Neural cell (in vitro differentiated cells): ENCODE measurements around the gene CLCN4. TPM values are rescaled to one million over a fixed set of nuclear protein-coding genes. Genes with fewer than 3 reads are reported as not detected.

Source experiments
- H2AFZ ChIP-seq: fragments of 200-600, 300-800 bp; sonication (generic), shearing (Covaris generic); 2 replicates; pipeline ENCODE4 v1.6.0; 2014; ENCODE audit warnings: low read depth, mild to moderate bottlenecking, antibody characterized with exemption, low read length, moderate library complexity
- H3F3A ChIP-seq: fragments of 200-600 bp; shearing (Covaris generic); 2 replicates; pipeline ENCODE4 v1.6.1; 2016; ENCODE audit warnings: mild to moderate bottlenecking, moderate library complexity, mixed read lengths, antibody characterized with exemption, low read length; ENCODE audit not compliant: insufficient read depth, poor library complexity, severe bottlenecking
- H3K27ac ChIP-seq: fragments of 200-600, 300-800 bp; sonication (generic), shearing (Covaris generic); 2 replicates; pipeline ENCODE4 v1.5.1; 2014; ENCODE audit warnings: mild to moderate bottlenecking, low read length, moderate library complexity
- H3K27me3 ChIP-seq: fragments of 300-800, 200-600 bp; sonication (generic), shearing (Covaris generic); 2 replicates; pipeline ENCODE4 v1.6.0; 2014; ENCODE audit warnings: mild to moderate bottlenecking, low read depth, low read length, moderate library complexity; ENCODE audit not compliant: insufficient read depth
- H3K36me3 ChIP-seq: fragments of 300-800, 200-600 bp; sonication (generic), shearing (Covaris generic); 2 replicates; pipeline ENCODE4 v1.5.1; 2014; ENCODE audit warnings: mild to moderate bottlenecking, antibody characterized with exemption, low read length, moderate library complexity; ENCODE audit not compliant: insufficient read depth
- H3K4me2 ChIP-seq: fragments of 300-800, 200-600 bp; sonication (generic), shearing (Covaris generic); 2 replicates; pipeline ENCODE4 v1.6.0; 2014; ENCODE audit warnings: mild to moderate bottlenecking, low read length
- H3K4me3 ChIP-seq: fragments of 300-800, 200-600 bp; sonication (generic), shearing (Covaris generic); 2 replicates; pipeline ENCODE4 v1.5.1; 2014; ENCODE audit warnings: mild to moderate bottlenecking, low read length, moderate library complexity
- H3K79me2 ChIP-seq: fragments of 200-600 bp; shearing (Covaris generic); replicated peaks from 2 replicates; pipeline ENCODE4 v1.6.0; 2014; ENCODE audit warnings: mild to moderate bottlenecking, low read length, moderate library complexity; ENCODE audit not compliant: insufficient read depth
- H3K9ac ChIP-seq: fragments of 300-800, 200-600 bp; sonication (generic), shearing (Covaris generic); 2 replicates; pipeline ENCODE4 v1.6.1; 2016; ENCODE audit warnings: mild to moderate bottlenecking, low read length, mixed read lengths
- H3K9me2 ChIP-seq: fragments of 200-600 bp; shearing (Covaris generic); 2 replicates; pipeline ENCODE4 v1.6.1; 2016; ENCODE audit warnings: mild to moderate bottlenecking, low read length, mixed read lengths; ENCODE audit not compliant: insufficient read depth
- H3K9me3 ChIP-seq: fragments of 200-600, 300-800 bp; sonication (generic), shearing (Covaris generic); 2 replicates; pipeline ENCODE4 v1.6.1; 2016; ENCODE audit warnings: mild to moderate bottlenecking, mixed run types, low read length, moderate library complexity, mixed read lengths
- H4K20me1 ChIP-seq: fragments of 200-600 bp; shearing (Covaris generic); 2 replicates; pipeline ENCODE4 v1.6.1; 2016; ENCODE audit warnings: mild to moderate bottlenecking, mixed run types; ENCODE audit not compliant: insufficient read depth
- CTCF ChIP-seq: fragments of 450-650 bp; IDR thresholded peaks from 2 replicates; pipeline ENCODE4 v1.5.1; 2014; ENCODE audit warnings: antibody characterized with exemption, mild to moderate bottlenecking, moderate library complexity; ENCODE audit not compliant: poor library complexity, severe bottlenecking
- EP300 ChIP-seq: fragments of 450-650 bp; conservative IDR thresholded peaks from 2 replicates; pipeline ENCODE4 v1.6.1; 2014; ENCODE audit warnings: antibody characterized with exemption, mild to moderate bottlenecking, moderate library complexity; ENCODE audit not compliant: poor library complexity, severe bottlenecking
- EZH2 ChIP-seq: fragments of 200-600, 300-800 bp; shearing (Covaris generic), sonication (generic); IDR thresholded peaks from 2 replicates; pipeline ENCODE4 v1.6.1; 2014; ENCODE audit warnings: antibody characterized with exemption, low read length, borderline replicate concordance, mild to moderate bottlenecking; ENCODE audit not compliant: insufficient read depth, poor library complexity, severe bottlenecking
- MXI1 ChIP-seq: fragments of 450-650 bp; conservative IDR thresholded peaks from 2 replicates; pipeline ENCODE4 v1.6.1; 2014; ENCODE audit warnings: antibody characterized with exemption, mild to moderate bottlenecking; ENCODE audit not compliant: poor library complexity, severe bottlenecking
- POLR2AphosphoS5 ChIP-seq: IDR thresholded peaks from 2 replicates; pipeline ENCODE4 v1.6.1; 2012
- RAD21 ChIP-seq: fragments of 450-650 bp; conservative IDR thresholded peaks from 2 replicates; pipeline ENCODE4 v1.6.1; 2014; ENCODE audit warnings: antibody characterized with exemption, mild to moderate bottlenecking, moderate library complexity
- SMC3 ChIP-seq: fragments of 450-650 bp; conservative IDR thresholded peaks from 2 replicates; pipeline ENCODE4 v1.6.1; 2014; ENCODE audit warnings: antibody characterized with exemption, mild to moderate bottlenecking, moderate library complexity; ENCODE audit not compliant: poor library complexity
- TAF1 ChIP-seq: IDR thresholded peaks from 2 replicates; pipeline ENCODE4 v1.6.1; 2012; ENCODE audit warnings: low read depth
- polyA plus RNA-seq: library from polyadenylated mRNA; depleted of rRNA; stranded (reverse); fragments of >200 nt; gene quantifications from 2 replicates; pipeline ENCODE4 v1.2.3, GENCODE V29; 2014
- TF ChIP-seq, protein P1 (sequence below): IDR thresholded peaks from 2 replicates; pipeline ENCODE4 v1.6.1; 2012; ENCODE audit warnings: borderline replicate concordance

Gene CLCN4
- polyA plus RNA-seq, 1 donor from 2014 or later = 21.4 TPM

DNA sequence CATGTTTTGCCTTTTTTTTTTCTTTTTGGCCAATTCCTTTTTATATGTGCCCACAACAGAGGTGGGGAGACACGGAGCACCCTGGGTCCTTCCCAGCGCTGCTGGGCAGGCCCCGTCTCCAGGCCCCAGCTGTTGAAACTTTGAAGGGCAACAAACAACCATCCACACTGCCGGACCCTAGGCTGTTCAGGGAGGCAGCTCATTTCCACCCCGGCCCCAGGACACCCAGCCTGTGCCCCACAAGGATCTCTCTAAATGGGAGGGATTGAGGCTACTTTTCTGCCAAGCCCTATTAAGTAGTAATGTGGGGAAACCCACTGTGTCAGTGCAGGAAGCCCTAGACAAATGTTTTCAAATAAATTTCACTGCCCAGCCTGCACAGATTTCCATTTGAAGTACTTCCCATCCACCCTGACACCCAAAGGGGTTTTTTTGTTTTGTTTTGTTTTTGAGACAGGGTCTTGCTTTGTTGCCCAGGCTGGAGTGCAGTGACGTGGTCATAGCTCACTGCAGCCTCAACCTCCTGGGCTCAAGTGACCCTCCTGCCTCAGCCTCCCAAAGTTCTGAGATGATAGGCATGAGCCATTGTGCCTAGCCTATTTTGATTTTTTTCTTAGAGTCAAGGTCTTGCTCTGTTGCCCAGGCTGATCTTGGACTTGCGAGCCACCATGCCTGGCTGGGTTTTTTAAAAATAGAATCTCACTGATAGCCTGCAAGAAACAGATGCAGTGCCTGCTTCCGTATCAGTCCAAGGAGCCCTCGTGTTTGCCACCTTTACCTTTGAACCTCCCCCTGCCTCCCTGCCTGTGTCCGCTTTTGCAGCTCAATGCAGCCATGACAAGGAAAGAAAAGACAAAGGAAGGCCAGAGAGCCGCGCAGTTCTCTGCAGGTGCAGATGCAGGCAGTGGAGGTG lies 13.4 kb upstream of the CLCN4 start:
- Histone ChIP-seq H3K9ac (no peak overlapping the region), H3K9me2 (no peaks in the 10 kb centered on the region), H3K4me2 (no peak overlapping the region), H2AFZ (no peak overlapping the region), H3K9me3 (no peaks in the 10 kb centered on the region), H3K36me3 (no peaks in the 10 kb centered on the region), H3K4me3 (no peak overlapping the region), H3F3A (no peaks in the 10 kb centered on the region), H4K20me1 (no peaks in the 10 kb centered on the region), H3K27ac (no peak overlapping the region), H3K79me2 (no peaks in the 10 kb centered on the region), H3K27me3 (no peaks in the 10 kb centered on the region)
- TF ChIP-seq, protein P1, sequence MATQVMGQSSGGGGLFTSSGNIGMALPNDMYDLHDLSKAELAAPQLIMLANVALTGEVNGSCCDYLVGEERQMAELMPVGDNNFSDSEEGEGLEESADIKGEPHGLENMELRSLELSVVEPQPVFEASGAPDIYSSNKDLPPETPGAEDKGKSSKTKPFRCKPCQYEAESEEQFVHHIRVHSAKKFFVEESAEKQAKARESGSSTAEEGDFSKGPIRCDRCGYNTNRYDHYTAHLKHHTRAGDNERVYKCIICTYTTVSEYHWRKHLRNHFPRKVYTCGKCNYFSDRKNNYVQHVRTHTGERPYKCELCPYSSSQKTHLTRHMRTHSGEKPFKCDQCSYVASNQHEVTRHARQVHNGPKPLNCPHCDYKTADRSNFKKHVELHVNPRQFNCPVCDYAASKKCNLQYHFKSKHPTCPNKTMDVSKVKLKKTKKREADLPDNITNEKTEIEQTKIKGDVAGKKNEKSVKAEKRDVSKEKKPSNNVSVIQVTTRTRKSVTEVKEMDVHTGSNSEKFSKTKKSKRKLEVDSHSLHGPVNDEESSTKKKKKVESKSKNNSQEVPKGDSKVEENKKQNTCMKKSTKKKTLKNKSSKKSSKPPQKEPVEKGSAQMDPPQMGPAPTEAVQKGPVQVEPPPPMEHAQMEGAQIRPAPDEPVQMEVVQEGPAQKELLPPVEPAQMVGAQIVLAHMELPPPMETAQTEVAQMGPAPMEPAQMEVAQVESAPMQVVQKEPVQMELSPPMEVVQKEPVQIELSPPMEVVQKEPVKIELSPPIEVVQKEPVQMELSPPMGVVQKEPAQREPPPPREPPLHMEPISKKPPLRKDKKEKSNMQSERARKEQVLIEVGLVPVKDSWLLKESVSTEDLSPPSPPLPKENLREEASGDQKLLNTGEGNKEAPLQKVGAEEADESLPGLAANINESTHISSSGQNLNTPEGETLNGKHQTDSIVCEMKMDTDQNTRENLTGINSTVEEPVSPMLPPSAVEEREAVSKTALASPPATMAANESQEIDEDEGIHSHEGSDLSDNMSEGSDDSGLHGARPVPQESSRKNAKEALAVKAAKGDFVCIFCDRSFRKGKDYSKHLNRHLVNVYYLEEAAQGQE = no peak
- TF ChIP-seq EZH2 (no peak), MXI1 (no peak), EP300 (no peak), POLR2AphosphoS5 (no peak)

DNA sequence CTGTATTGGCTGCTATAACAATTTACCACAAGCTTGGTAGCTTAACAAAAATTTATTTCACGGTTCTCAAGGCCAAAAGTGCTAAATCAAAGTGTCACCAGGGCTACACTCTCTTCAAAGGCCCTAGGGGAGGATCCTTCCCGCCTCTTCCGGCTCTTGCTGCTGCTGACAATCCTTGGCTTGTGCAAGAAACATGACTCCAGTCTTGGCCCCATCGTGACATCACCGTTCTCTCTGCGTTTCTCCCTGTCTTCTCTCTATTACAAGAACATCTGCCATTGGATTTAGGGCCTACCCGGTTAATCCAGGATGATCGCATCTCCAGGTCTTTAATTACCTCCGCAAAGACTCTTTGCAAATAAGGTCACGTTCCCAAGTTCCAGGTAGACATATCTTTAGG lies 10.4 kb upstream of the CLCN4 start:
- Histone ChIP-seq H3F3A (no peaks in the 10 kb centered on the region), H4K20me1 (no peaks in the 10 kb centered on the region), H2AFZ (no peak overlapping the region), H3K79me2 (no peaks in the 10 kb centered on the region), H3K27me3 (no peaks in the 10 kb centered on the region), H3K9ac (no peak overlapping the region), H3K27ac (no peak overlapping the region), H3K9me3 (no peaks in the 10 kb centered on the region), H3K4me3 (no peak overlapping the region), H3K36me3 (no peaks in the 10 kb centered on the region), H3K4me2 (no peak overlapping the region), H3K9me2 (no peaks in the 10 kb centered on the region)
- no peak for TF ChIP-seq EZH2
- TF ChIP-seq POLR2AphosphoS5 = no peak
- TF ChIP-seq SMC3 = no peak
- TF ChIP-seq CTCF = no peak
- no peak for TF ChIP-seq RAD21
- TF ChIP-seq TAF1 = no peak
- no peak for TF ChIP-seq EP300
- TF ChIP-seq MXI1 = no peak
- TF ChIP-seq, protein P1 = no peak
